ENCODE data around the gene FAM240A.
"Not testable (repeated sequence)": the region's sequence is repeated elsewhere in the genome, so short reads cannot be mapped to it uniquely, and the experiment has no call there.

The FAM240A gene

DNA sequence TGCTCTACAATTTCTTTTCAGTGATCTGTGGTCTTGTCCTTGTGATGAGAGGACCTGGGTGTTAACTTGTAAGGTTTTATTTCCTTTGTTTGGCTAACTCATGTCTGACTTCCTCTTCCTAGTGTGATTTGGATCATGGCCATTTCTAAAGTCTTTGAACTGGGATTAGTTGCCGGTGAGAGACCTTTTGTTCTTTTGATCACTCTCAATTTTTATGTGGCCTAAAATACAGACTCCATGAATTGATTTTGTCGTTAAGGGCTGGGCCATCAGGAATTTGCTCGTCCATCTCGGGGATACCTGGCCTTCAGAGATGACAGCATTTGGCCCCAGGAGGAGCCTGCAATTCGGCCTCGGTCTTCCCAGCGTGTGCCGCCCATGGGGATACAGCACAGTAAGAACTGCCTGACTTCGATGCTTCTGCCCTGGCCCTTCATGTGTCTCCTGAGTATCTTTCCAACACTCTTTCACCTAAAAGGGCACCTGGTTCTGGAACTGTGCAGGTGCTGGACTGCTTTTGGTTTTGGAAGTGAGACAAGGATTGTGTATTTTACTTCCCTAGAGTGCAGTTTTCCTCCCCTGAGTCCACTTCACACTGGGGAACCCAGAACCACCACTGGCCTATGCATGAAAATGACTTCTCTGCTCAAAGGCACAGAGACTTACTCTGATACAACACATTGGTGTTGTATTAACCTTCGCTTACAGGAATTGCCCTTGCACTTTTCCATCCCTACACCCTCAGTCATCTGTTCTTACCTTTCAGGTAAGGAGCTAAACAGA lies 33.2 kb upstream of the FAM240A start:
- TF ChIP-seq, protein P1, sequence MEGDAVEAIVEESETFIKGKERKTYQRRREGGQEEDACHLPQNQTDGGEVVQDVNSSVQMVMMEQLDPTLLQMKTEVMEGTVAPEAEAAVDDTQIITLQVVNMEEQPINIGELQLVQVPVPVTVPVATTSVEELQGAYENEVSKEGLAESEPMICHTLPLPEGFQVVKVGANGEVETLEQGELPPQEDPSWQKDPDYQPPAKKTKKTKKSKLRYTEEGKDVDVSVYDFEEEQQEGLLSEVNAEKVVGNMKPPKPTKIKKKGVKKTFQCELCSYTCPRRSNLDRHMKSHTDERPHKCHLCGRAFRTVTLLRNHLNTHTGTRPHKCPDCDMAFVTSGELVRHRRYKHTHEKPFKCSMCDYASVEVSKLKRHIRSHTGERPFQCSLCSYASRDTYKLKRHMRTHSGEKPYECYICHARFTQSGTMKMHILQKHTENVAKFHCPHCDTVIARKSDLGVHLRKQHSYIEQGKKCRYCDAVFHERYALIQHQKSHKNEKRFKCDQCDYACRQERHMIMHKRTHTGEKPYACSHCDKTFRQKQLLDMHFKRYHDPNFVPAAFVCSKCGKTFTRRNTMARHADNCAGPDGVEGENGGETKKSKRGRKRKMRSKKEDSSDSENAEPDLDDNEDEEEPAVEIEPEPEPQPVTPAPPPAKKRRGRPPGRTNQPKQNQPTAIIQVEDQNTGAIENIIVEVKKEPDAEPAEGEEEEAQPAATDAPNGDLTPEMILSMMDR (IDR thresholded peaks at IDR 0.05; ENCODE audit: insufficient read depth, low read depth, low read length, missing control alignments), result no peak
- H3K4me3 ChIP-seq (ENCODE audit: low read depth, low read length), result no peak overlapping the region
- DNase-seq (ENCODE audit: low read depth), result no peak

DNA sequence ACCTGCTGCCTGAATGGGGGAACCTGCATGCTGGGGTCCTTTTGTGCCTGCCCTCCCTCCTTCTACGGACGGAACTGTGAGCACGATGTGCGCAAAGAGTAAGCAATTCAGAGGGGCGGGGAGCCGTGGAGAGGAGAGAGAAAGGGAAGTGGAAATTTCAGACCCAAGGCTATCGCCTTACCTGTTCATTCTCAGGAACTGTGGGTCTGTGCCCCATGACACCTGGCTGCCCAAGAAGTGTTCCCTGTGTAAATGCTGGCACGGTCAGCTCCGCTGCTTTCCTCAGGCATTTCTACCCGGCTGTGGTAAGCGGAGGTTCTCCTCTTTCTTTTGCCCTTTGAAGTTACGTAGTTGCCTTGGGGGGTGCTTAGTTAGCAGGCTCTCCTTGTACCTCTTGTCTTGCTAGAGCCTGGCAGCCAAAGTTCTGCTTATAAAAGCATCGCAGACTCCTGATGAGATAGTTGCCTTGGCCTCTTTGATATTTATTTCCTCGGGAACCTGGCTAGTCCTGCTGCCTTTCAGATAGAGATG lies 32.5 kb upstream of the FAM240A start:
- TF ChIP-seq, protein P1 (IDR thresholded peaks at IDR 0.05; ENCODE audit: insufficient read depth, low read depth, low read length, missing control alignments), result no peak
- DNase-seq (ENCODE audit: low read depth), result no peak
- H3K4me3 ChIP-seq (ENCODE audit: low read depth, low read length), result no peak overlapping the region

DNA sequence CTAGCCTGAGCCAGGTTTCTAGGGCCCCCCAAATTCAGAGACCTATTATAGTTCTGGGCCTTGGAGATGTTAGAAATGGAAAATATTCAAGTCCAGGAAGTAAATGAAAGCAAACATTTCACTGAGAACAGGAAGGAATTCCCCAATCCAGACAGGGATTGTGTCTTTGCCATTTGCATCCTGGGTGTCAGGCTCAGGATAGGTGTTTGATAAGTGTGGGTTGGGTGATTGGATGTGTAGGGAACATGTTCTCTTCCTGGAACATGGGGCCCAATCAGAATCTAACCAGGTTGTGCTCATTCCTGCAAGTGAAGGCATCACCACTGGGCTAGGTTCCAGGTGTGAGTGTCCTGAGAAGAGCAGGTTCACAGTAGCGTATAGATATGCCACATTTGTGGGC lies 31.6 kb upstream of the FAM240A start:
- DNase-seq (ENCODE audit: low read depth), result no peak
- H3K4me3 ChIP-seq (ENCODE audit: low read depth, low read length), result no peak overlapping the region
- TF ChIP-seq, protein P1 (IDR thresholded peaks at IDR 0.05; ENCODE audit: insufficient read depth, low read depth, low read length, missing control alignments), result no peak

DNA sequence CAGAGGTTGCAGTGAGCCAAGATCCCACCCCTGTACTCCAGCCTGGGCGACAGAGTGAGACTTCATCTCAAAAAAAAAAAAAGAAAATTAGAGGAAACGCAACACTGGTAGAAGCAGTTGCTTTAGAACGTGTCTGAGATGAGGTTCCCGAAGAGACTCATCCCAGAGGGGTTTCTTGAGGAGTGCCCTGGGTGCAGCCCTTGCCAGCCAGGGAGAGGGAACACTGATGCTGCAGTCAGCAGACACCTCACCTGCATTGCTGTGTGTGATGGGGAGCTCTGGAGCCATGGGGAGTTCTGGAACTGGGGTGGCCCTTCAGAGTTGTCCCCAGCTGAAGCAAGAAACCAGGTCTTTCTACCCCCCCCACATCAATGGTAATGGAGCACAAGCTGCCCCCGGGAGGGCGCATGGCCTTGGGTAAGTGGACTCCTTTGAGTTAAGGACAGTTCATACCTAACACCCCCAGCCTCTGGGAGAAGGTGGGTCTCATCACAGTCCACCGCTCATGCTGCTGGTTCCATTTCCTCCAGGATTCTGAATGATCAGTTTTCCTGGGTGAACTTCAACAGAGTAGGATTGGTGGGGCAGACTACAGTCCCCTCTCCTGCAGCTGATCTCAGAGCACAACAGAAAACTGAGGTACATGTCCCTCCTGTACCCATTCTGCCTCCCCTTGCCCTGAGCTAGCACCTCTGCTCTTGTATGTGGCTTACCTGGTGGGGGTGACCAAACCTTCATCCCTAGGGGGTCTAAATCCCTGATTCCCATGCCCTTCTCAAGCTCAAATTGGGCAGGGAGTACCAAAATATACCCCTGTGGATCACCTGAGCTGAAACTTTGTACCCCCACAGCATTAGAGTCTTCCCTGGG lies 27.5 kb upstream of the FAM240A start:
- TF ChIP-seq, protein P1 (IDR thresholded peaks at IDR 0.05; ENCODE audit: insufficient read depth, low read depth, low read length, missing control alignments), result no peak
- H3K4me3 ChIP-seq (ENCODE audit: low read depth, low read length), result no peak overlapping the region
- DNase-seq (ENCODE audit: low read depth), result no peak

DNA sequence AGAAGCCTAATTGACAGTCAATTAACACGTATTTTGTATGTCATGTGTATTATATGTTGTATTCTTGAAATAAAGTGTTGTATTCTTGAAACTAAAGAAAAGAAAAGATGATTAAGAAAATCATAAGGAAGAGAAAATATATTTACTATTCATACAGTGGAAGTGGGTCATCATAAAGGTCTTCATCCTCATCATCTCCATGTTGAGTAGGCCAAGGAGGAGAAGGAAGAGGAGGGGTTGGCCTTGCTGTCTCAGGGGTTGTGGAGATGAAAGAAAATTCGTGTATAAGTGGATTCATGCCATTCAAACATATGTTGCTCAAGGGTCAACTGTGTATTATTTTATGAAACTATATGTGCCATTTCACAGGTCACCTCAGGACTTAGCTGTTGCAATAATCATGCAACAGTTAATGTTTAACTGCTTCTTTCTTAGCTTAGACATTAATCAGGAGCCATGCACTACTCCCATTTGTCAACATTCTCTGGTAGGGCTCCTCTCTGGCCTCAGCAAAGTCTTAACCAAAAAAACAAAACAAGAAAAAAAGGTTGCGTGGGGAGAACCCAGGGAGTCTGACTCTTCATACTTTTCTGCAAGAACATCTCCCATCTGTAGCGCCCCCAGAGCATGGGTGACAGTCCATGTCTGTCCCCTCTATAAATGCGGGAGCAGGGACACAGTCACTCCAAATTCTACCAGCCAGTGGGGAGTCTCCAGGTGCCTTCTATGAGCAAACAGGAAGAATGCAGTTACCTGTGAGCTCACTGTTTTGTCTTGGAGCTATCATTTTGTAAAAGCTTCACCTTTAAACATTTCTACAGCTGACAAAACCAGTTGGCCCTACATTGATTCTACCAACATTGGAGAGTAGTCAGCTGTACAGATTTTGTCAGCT lies 26.3 kb upstream of the FAM240A start:
- H3K4me3 ChIP-seq (ENCODE audit: low read depth, low read length), result no peak overlapping the region
- TF ChIP-seq, protein P1 (IDR thresholded peaks at IDR 0.05; ENCODE audit: insufficient read depth, low read depth, low read length, missing control alignments), result no peak
- no peak for DNase-seq (ENCODE audit: low read depth)

DNA sequence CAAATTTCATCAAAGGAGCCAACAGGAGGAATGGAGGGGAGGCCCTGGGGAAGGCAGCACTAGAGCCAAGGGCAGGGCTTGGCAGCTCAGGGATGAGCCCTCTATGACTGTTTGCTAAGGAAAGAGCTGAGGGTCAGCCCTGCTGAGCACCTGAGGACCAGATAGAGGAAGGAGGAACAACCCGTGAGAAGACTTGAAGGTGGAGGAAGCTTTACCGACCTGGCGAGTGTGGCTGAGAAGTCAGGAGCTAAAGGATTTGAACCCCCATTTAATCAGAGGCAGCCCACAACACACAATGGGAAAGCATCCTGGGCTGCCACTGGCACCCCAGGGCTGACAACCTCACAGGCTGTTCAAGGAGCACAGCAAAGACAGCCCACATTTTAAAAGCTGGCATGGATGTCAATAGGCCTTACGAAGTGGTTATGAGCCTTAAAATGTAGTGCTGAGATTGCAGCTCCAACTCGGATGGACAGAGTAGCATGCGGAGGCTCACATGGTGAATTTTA lies 25.5 kb upstream of the FAM240A start:
- no peak for DNase-seq (ENCODE audit: low read depth)
- TF ChIP-seq, protein P1 (IDR thresholded peaks at IDR 0.05; ENCODE audit: insufficient read depth, low read depth, low read length, missing control alignments), result no peak
- H3K4me3 ChIP-seq (ENCODE audit: low read depth, low read length), result no peak overlapping the region

DNA sequence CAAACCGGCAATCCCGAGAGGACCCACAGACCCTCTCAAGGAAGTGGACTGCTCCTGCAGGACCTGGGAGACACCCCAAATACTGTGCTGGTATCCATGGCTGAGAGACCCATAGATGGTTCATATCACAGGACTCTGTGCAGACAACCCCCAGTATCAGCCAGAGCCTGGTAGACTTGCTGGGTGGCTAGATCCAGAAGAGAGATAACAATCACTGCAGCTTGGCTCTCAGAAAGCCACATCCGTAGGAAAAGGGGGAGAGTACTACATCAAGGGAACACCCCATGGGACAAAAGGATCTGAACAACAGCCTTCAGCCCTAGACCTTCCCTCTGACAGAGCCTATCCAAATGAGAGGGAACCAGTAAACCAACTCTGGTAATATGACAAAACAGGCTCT lies 25.1 kb upstream of the FAM240A start:
- not testable (repeated sequence) for H3K4me3 ChIP-seq (ENCODE audit: low read depth, low read length); DNase-seq (ENCODE audit: low read depth)
